ENCODE measurements around the gene KIFC3.
A peak's percentile ranks its signal among the peaks of the same experiment; 100 is the strongest.

Gene KIFC3

DNA sequence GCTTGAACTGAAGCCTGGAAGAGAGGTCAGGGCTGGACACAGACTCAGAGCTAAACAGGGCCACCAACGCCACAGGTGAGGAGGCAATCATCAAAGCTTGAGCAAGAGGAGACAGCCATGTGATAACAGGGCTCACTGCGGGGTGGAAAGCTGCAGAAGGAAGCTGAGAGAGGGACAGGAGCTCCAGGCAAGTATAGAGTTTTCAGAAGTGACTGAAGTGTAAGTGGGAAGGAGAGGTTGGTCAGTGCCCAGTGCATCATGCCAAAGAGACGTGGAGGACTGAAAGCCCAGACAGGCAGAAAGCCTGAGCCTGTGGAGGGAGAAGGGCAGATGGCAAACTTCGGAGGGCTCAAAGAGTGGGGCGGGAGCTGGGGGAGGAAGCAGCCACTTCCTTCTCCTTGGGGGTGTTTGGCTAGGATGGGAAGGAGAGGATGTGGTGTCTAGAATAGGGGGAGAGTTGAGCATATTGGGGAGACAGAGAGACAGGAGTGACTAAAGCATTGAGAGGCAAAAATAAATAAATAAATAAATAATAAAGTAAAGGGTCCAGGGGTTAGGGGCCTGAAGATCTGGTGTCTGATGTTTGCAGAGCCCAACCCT lies 2.6 kb downstream of the KIFC3 start (continued):
- TF ChIP-seq, protein P1, sequence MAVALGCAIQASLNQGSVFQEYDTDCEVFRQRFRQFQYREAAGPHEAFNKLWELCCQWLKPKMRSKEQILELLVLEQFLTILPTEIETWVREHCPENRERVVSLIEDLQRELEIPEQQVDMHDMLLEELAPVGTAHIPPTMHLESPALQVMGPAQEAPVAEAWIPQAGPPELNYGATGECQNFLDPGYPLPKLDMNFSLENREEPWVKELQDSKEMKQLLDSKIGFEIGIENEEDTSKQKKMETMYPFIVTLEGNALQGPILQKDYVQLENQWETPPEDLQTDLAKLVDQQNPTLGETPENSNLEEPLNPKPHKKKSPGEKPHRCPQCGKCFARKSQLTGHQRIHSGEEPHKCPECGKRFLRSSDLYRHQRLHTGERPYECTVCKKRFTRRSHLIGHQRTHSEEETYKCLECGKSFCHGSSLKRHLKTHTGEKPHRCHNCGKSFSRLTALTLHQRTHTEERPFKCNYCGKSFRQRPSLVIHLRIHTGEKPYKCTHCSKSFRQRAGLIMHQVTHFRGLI (tag by site-specific recombination; IDR thresholded peaks at IDR 0.05) = peak; percentile 26; the same call in 1 of the 2 replicates
- TF ChIP-seq SCRT1 (tag by site-specific recombination; IDR thresholded peaks at IDR 0.05; ENCODE audit: borderline replicate concordance) = peak; percentile 44; the same call in 1 of the 2 replicates
- TF ChIP-seq ZIC2 (tag by site-specific recombination; IDR thresholded peaks at IDR 0.05) = peak; percentile 63
- no peak for TF ChIP-seq ZNF2 (tag by site-specific recombination; IDR thresholded peaks at IDR 0.05)

DNA sequence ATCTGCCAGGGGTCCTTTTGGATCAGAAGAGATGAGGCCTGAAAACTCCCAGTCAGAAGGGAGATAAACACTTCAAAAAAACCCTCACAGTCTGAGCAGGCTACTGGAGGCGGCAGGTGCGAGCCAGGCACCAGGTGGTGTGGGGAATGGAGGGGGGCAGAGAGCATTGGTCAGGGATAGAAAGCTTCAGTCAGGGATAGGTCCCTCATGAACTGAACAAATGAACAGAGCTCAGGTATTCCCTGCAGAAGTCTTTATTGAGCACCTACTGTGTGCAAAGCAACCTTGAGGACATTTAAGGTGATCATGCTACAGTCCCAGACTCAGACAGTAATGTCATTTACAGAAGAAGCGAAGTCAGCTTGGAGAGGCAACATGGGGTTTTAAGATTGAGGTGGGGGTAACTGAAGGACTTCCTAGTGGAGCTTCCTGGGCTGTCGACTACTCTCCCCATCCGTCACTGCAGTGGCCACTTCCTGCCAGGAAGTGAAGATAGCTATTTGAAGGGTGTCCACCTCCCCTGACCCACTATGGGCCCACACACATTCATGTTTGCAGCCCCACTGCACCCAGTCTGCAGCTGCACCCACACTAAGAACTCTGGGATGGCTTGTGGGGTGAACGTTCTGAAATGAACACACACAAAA lies 3.2 kb downstream of the KIFC3 start:
- Histone ChIP-seq H3K9me3 (ENCODE audit: control insufficient read depth, insufficient read depth, low read depth, low read length) (no peaks in the 10 kb centered on the region), H3K4me1 (ENCODE audit: control insufficient read depth, insufficient read depth, low read length) (peaks cover 3% of the 10 kb centered on the region; the same call in 1 of the 2 replicates), H3K27ac (ENCODE audit: extremely low read depth, low read depth, low read length) (no peak overlapping the region), H3K36me3 (ENCODE audit: control insufficient read depth in 2 of 2, insufficient read depth in 1 of 2, low read length in 2 of 2) (peaks cover 0 to 9% of the 10 kb centered on the region in 2 experiments; a peak in 1 of 3 replicates), H3K4me3 (ENCODE audit: low read depth, low read length) (no peak overlapping the region)
- ChIA-PET POLR2A (interaction anchor here (0.6 to 0.8 kb wide), 2 partner anchors 64 to 364 kb away, joined by 3 to 5 read pairs; no protein-coding TSS in a partner anchor), CTCF (interaction anchor here (0.9 to 1.5 kb wide), 3 partner anchors 8 to 64 kb away, joined by 3 to 7 read pairs (median 4); no protein-coding TSS in a partner anchor)
- TF ChIP-seq ZNF530 (tag by site-specific recombination; IDR thresholded peaks at IDR 0.05; ENCODE audit: low read depth) (peak; percentile 65; the same call in 1 of the 2 replicates), ZNF664 (tag by site-specific recombination; IDR thresholded peaks at IDR 0.05) (peak; percentile 67)
- TF ChIP-seq, protein P1 (tag by site-specific recombination; IDR thresholded peaks at IDR 0.05) = no peak

DNA sequence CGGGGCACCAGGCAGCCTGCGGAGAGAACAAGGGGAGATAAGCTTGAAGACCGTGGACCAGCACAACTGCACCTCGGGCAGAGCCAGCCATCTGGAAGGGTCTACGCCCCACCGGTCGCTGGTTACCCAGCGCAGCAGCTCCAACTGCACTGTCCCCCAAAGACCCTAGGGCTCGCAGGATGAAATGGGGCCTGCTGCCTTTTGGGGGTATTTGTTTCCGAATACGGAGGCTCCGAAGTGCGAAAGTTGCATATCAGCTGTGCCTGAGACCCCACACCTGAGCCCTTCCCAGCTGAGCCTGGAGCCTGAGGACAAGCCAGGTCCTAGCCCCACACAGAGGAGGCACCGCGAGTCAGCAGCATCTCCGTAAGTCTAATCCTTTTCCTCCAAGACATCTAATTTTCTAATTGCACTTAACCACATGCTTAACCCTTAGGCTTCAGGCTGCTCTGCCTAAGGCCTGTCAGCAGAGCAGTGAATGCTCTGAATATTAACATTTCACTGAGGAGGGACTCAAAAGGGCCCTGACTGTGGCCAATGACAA lies 4.0 kb downstream of the KIFC3 start:
- Histone ChIP-seq H3K4me1 (ENCODE audit: control insufficient read depth, insufficient read depth, low read length) (peaks cover 3% of the 10 kb centered on the region; the same call in 1 of the 2 replicates), H3K4me3 (ENCODE audit: low read depth, low read length) (no peak overlapping the region), H3K9me3 (ENCODE audit: control insufficient read depth, insufficient read depth, low read depth, low read length) (no peaks in the 10 kb centered on the region), H3K36me3 (ENCODE audit: control insufficient read depth in 2 of 2, insufficient read depth in 1 of 2, low read length in 2 of 2) (peaks cover 0 to 9% of the 10 kb centered on the region in 2 experiments; a peak in 1 of 3 replicates), H3K27ac (ENCODE audit: extremely low read depth, low read depth, low read length) (no peak overlapping the region)
- CTCF ChIA-PET = interaction anchor here (0.7 to 1.5 kb wide), 3 partner anchors 40 to 65 kb away, joined by 3 to 7 read pairs (median 3); no protein-coding TSS in a partner anchor
- POLR2A ChIA-PET = interaction anchor here (0.8 to 1.6 kb wide), 2 partner anchors 63 to 65 kb away, joined by 3 read pairs; partner anchors contain the start of gene KATNB1
- TF ChIP-seq ZNF37A (tag by site-specific recombination; IDR thresholded peaks at IDR 0.05) (no peak), ZNF707 (tag by site-specific recombination; IDR thresholded peaks at IDR 0.05) (no peak), GFI1B (tag by site-specific recombination; IDR thresholded peaks at IDR 0.05) (no peak), BCL11A (tag by site-specific recombination; IDR thresholded peaks at IDR 0.05; ENCODE audit: low read depth) (no peak), MEIS1 (CRISPR knock-in tag; IDR thresholded peaks at IDR 0.05; ENCODE audit: borderline replicate concordance) (no peak), ZNF221 (tag by site-specific recombination; IDR thresholded peaks at IDR 0.05; ENCODE audit: borderline replicate concordance) (no peak), ZNF302 (tag by site-specific recombination; IDR thresholded peaks at IDR 0.05; ENCODE audit: low read depth) (no peak), ZIC2 (tag by site-specific recombination; IDR thresholded peaks at IDR 0.05) (no peak)
